Ovary (tissue), 3 donors: ENCODE measurements around the gene OARD1.

Experiments
- EP300 ChIP-seq: sonication (generic); formaldehyde crosslinking; IDR thresholded peaks from one replicate; pipeline ENCODE4 v1.6.1; 2017; ENCODE audit warnings: antibody characterized with exemption
- POLR2A ChIP-seq: fragments of 450-650 bp; IDR thresholded peaks from one replicate; pipeline ENCODE4 v1.6.1; 2017; ENCODE audit warnings: antibody characterized with exemption, mild to moderate bottlenecking, moderate library complexity
- TF ChIP-seq, protein P1 (sequence below), 3 donors: fragments of 450-650 bp in 2 of 3; fragments of 200-600 bp in 1 of 3; IDR thresholded peaks; one replicate each; pipeline versions ENCODE4 v1.5.1 to v1.8.0; 2016 to 2022; ENCODE audit warnings: antibody characterized with exemption in 3 of 3, mild to moderate bottlenecking in 1 of 3
- donor health status: DM: no; HTN: no; CAD: no.

DNA sequence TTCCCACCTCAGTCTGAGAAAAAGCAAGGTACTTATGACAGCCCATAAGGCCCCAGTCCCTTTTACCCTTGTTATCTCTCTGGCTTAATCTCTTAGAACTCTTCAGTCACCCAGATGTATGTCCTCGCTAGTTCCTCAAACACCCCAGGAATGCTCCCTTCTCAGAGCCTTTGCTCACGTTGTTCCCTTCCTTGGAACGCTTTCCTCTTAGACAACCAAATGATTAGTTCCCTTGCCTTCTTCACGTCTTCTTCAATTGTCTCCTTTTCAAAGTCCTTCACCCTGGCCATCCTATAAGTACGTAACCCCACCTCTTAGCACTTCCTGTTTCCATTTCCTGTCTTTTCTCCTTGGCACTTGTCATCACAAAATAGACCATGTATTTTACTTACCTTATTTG is 20.3 kb downstream of the OARD1 start:
- TF ChIP-seq POLR2A (no peak), EP300 (no peak)
- TF ChIP-seq, protein P1, sequence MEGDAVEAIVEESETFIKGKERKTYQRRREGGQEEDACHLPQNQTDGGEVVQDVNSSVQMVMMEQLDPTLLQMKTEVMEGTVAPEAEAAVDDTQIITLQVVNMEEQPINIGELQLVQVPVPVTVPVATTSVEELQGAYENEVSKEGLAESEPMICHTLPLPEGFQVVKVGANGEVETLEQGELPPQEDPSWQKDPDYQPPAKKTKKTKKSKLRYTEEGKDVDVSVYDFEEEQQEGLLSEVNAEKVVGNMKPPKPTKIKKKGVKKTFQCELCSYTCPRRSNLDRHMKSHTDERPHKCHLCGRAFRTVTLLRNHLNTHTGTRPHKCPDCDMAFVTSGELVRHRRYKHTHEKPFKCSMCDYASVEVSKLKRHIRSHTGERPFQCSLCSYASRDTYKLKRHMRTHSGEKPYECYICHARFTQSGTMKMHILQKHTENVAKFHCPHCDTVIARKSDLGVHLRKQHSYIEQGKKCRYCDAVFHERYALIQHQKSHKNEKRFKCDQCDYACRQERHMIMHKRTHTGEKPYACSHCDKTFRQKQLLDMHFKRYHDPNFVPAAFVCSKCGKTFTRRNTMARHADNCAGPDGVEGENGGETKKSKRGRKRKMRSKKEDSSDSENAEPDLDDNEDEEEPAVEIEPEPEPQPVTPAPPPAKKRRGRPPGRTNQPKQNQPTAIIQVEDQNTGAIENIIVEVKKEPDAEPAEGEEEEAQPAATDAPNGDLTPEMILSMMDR (IDR thresholded peaks at IDR 0.05): no peak
